GM23338 (cell line): ENCODE results near the gene PLA2R1. TPM values are rescaled to one million over a fixed set of nuclear protein-coding genes. Genes with fewer than 3 reads are reported as not detected.

Source experiments
- ATAC-seq: fragments of 200-7000 bp; cut with Tn5 transposase; 3 replicates; pipeline ENCODE4 v1.9.1; 2020
- DNase-seq: peaks from one replicate; pipeline ENCODE4 v3.0.0-alpha.2; 2015; ENCODE audit warnings: low spot score
- H2AFZ ChIP-seq: fragments of 200-600 bp; sonication (generic); 2 replicates; pipeline ENCODE4 v1.8.0; 2016; ENCODE audit warnings: antibody characterized with exemption, mild to moderate bottlenecking, moderate library complexity
- H3F3A ChIP-seq: fragments of 200-600 bp; sonication (generic); replicated peaks from 2 replicates; pipeline ENCODE4 v1.8.0; 2017; ENCODE audit warnings: antibody characterized with exemption, mixed run types, low read depth
- H3K27ac ChIP-seq: fragments of 200-600 bp; sonication (generic); 2 replicates; pipeline ENCODE4 v1.6.1; 2016; ENCODE audit warnings: low read depth
- H3K27me3 ChIP-seq: fragments of 200-600 bp; sonication (generic); 2 replicates; pipeline ENCODE4 v1.8.0; 2016; ENCODE audit warnings: mild to moderate bottlenecking, mixed run types, moderate library complexity; ENCODE audit not compliant: insufficient read depth
- H3K36me3 ChIP-seq: fragments of 200-600 bp; sonication (generic); 2 replicates; pipeline ENCODE4 v1.8.0; 2016; ENCODE audit warnings: mild to moderate bottlenecking; ENCODE audit not compliant: insufficient read depth
- H3K4me1 ChIP-seq: fragments of 200-600 bp; sonication (generic); 2 replicates; pipeline ENCODE4 v1.8.0; 2016; ENCODE audit warnings: mild to moderate bottlenecking, moderate library complexity; ENCODE audit not compliant: insufficient read depth
- H3K4me2 ChIP-seq: fragments of 200-600 bp; sonication (generic); 2 replicates; pipeline ENCODE4 v1.7.1; 2017; ENCODE audit warnings: mixed run types
- H3K4me3 ChIP-seq: fragments of 200-600 bp; sonication (generic); 2 replicates; pipeline ENCODE4 v1.6.1; 2016; ENCODE audit warnings: mixed run types
- H3K79me2 ChIP-seq: fragments of 200-600 bp; sonication (generic); replicated peaks from 2 replicates; pipeline ENCODE4 v1.8.0; 2017; ENCODE audit warnings: mild to moderate bottlenecking; ENCODE audit not compliant: insufficient read depth
- H3K9me2 ChIP-seq: fragments of 200-600 bp; sonication (generic); 2 replicates; pipeline ENCODE4 v1.8.0; 2017; ENCODE audit not compliant: insufficient read depth
- H4K20me1 ChIP-seq: fragments of 200-600 bp; sonication (generic); replicated peaks from 2 replicates; pipeline ENCODE4 v1.8.0; 2017; ENCODE audit warnings: mild to moderate bottlenecking; ENCODE audit not compliant: insufficient read depth
- H3K27ac Mint-ChIP-seq: 2 replicates; pipeline ENCODE4 v1.8.0; 2020; ENCODE audit warnings: inconsistent platforms, mild to moderate bottlenecking, moderate library complexity, mixed read lengths
- H3K27me3 Mint-ChIP-seq: 3 replicates; pipeline ENCODE4 v1.8.0; 2022; ENCODE audit warnings: low read depth, mild to moderate bottlenecking, moderate library complexity, mixed read lengths, inconsistent platforms; ENCODE audit not compliant: insufficient read depth, poor library complexity
- H3K36me3 Mint-ChIP-seq: 3 replicates; pipeline ENCODE4 v1.8.0; 2021; ENCODE audit warnings: low read depth, mild to moderate bottlenecking, inconsistent platforms, moderate library complexity, mixed read lengths
- H3K4me1 Mint-ChIP-seq: 3 replicates; pipeline ENCODE4 v1.8.0; 2020; ENCODE audit warnings: mild to moderate bottlenecking, inconsistent platforms, mixed read lengths
- H3K4me3 Mint-ChIP-seq: 3 replicates; pipeline ENCODE4 v1.8.0; 2021; ENCODE audit warnings: moderate library complexity, mild to moderate bottlenecking, inconsistent platforms, mixed read lengths
- H3K9me3 Mint-ChIP-seq: 3 replicates; pipeline ENCODE4 v1.8.0; 2020; ENCODE audit warnings: moderate library complexity, mild to moderate bottlenecking, inconsistent platforms, mixed read lengths
- CREB1 ChIP-seq: fragments of 250-450 bp; sonication (Bioruptor Pico); IDR thresholded peaks from 2 replicates; pipeline ENCODE4 v1.5.0; 2020; ENCODE audit warnings: low read depth, mild to moderate bottlenecking, moderate library complexity
- EZH2phosphoT487 ChIP-seq: fragments of 200-600 bp; sonication (generic); IDR thresholded peaks from one replicate; pipeline ENCODE4 v1.8.1; 2018; ENCODE audit warnings: antibody characterized with exemption; ENCODE audit not compliant: unreplicated experiment
- JUNB ChIP-seq: IDR thresholded peaks from one replicate; pipeline ENCODE4 v1.6.1; 2016; ENCODE audit warnings: antibody characterized with exemption; ENCODE audit not compliant: unreplicated experiment
- STAT1 ChIP-seq: IDR thresholded peaks from one replicate; pipeline ENCODE4 v1.6.1; 2016; ENCODE audit warnings: antibody characterized with exemption; ENCODE audit not compliant: unreplicated experiment
- ZNF114 ChIP-seq: fragments of 250-450 bp; sonication (Bioruptor Pico); IDR thresholded peaks from 2 replicates; pipeline ENCODE4 v1.5.0; 2020; ENCODE audit warnings: mild to moderate bottlenecking, moderate library complexity
- polyA plus RNA-seq: library from polyadenylated mRNA; unstranded; fragments of >200 nt; fragmentation: Nextera tagmentation; extraction: Ambion mirVana; gene quantifications from 2 replicates; pipeline ENCODE4 v1.2.1, GENCODE V29; 2016
- total RNA-seq: library from RNA; depleted of rRNA; stranded (reverse); fragments of >200 nt; shearing (Covaris generic); gene quantifications from 2 replicates; pipeline ENCODE4 v1.2.3, GENCODE V29; 2014
- TF ChIP-seq, protein P1 (sequence below): IDR thresholded peaks from 2 replicates; pipeline ENCODE4 v1.6.1; 2016; ENCODE audit warnings: antibody characterized with exemption
- TF ChIP-seq, protein P2 (sequence below), 2 experiments: fragments of 200-600 bp in 1 of 2; sonication (generic) in 1 of 2; conservative IDR thresholded peaks; 2 replicates each; pipeline versions ENCODE4 v1.5.1 to v1.6.1; 2016 to 2017; ENCODE audit warnings: antibody characterized with exemption in 2 of 2, low read depth in 2 of 2, mild to moderate bottlenecking in 2 of 2, moderate library complexity in 1 of 2
- TF ChIP-seq, protein P3 (sequence below): fragments of 250-450 bp; sonication (Bioruptor Pico); IDR thresholded peaks from 2 replicates; pipeline ENCODE4 v1.5.0; 2020; ENCODE audit warnings: mild to moderate bottlenecking, moderate library complexity

PLA2R1 gene
- total and polyA plus RNA-seq, 2 experiments from 2014 or later, result 0.57 to 1.2 TPM

DNA sequence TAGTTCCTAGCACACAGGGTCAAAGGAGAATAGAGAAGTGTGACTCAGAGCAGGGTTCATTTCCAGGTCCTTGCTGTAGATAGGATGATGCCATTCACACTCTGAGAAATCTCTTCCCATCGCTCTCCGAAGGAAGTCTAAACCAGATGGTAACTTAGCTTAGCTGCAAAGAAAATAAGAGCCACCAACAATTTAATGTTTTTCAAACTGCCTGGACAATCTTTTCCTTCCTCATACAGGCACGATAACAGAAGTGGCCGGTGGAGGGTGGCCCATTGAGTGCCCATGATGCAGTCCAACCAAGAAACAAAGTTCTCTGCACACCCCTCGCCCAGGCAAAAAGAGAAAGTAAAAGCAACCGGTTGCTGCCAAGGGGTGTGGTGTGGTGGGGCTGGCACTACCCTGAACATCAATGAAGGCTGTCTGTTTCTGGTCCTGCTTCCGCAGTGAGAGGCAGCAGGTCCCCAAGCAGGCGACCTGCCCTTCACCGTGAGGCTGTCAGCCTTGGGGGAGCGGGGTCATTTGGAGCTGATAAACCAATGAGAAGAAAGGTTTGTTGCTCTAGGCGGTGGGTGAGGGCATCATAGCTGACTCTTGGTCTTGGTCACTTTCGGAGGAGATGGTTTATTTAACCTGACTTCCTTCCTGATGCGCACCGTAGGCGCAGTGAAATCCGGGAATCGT, 158.8 kb downstream of the PLA2R1 start:
- H3K4me3 Mint-ChIP-seq, result peak overlapping the region; percentile 85
- TF ChIP-seq, protein P1, sequence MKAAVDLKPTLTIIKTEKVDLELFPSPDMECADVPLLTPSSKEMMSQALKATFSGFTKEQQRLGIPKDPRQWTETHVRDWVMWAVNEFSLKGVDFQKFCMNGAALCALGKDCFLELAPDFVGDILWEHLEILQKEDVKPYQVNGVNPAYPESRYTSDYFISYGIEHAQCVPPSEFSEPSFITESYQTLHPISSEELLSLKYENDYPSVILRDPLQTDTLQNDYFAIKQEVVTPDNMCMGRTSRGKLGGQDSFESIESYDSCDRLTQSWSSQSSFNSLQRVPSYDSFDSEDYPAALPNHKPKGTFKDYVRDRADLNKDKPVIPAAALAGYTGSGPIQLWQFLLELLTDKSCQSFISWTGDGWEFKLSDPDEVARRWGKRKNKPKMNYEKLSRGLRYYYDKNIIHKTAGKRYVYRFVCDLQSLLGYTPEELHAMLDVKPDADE, result no peak
- TF ChIP-seq JUNB (no peak), STAT1 (no peak), CREB1 (CRISPR knock-in tag) (no peak), ZNF114 (CRISPR knock-in tag) (no peak), EZH2phosphoT487 (no peak)
- TF ChIP-seq, protein P2, sequence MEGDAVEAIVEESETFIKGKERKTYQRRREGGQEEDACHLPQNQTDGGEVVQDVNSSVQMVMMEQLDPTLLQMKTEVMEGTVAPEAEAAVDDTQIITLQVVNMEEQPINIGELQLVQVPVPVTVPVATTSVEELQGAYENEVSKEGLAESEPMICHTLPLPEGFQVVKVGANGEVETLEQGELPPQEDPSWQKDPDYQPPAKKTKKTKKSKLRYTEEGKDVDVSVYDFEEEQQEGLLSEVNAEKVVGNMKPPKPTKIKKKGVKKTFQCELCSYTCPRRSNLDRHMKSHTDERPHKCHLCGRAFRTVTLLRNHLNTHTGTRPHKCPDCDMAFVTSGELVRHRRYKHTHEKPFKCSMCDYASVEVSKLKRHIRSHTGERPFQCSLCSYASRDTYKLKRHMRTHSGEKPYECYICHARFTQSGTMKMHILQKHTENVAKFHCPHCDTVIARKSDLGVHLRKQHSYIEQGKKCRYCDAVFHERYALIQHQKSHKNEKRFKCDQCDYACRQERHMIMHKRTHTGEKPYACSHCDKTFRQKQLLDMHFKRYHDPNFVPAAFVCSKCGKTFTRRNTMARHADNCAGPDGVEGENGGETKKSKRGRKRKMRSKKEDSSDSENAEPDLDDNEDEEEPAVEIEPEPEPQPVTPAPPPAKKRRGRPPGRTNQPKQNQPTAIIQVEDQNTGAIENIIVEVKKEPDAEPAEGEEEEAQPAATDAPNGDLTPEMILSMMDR (conservative IDR thresholded peaks at IDR 0.05; ENCODE audit: low read depth in 2 of 2), result no peak
- TF ChIP-seq, protein P3, sequence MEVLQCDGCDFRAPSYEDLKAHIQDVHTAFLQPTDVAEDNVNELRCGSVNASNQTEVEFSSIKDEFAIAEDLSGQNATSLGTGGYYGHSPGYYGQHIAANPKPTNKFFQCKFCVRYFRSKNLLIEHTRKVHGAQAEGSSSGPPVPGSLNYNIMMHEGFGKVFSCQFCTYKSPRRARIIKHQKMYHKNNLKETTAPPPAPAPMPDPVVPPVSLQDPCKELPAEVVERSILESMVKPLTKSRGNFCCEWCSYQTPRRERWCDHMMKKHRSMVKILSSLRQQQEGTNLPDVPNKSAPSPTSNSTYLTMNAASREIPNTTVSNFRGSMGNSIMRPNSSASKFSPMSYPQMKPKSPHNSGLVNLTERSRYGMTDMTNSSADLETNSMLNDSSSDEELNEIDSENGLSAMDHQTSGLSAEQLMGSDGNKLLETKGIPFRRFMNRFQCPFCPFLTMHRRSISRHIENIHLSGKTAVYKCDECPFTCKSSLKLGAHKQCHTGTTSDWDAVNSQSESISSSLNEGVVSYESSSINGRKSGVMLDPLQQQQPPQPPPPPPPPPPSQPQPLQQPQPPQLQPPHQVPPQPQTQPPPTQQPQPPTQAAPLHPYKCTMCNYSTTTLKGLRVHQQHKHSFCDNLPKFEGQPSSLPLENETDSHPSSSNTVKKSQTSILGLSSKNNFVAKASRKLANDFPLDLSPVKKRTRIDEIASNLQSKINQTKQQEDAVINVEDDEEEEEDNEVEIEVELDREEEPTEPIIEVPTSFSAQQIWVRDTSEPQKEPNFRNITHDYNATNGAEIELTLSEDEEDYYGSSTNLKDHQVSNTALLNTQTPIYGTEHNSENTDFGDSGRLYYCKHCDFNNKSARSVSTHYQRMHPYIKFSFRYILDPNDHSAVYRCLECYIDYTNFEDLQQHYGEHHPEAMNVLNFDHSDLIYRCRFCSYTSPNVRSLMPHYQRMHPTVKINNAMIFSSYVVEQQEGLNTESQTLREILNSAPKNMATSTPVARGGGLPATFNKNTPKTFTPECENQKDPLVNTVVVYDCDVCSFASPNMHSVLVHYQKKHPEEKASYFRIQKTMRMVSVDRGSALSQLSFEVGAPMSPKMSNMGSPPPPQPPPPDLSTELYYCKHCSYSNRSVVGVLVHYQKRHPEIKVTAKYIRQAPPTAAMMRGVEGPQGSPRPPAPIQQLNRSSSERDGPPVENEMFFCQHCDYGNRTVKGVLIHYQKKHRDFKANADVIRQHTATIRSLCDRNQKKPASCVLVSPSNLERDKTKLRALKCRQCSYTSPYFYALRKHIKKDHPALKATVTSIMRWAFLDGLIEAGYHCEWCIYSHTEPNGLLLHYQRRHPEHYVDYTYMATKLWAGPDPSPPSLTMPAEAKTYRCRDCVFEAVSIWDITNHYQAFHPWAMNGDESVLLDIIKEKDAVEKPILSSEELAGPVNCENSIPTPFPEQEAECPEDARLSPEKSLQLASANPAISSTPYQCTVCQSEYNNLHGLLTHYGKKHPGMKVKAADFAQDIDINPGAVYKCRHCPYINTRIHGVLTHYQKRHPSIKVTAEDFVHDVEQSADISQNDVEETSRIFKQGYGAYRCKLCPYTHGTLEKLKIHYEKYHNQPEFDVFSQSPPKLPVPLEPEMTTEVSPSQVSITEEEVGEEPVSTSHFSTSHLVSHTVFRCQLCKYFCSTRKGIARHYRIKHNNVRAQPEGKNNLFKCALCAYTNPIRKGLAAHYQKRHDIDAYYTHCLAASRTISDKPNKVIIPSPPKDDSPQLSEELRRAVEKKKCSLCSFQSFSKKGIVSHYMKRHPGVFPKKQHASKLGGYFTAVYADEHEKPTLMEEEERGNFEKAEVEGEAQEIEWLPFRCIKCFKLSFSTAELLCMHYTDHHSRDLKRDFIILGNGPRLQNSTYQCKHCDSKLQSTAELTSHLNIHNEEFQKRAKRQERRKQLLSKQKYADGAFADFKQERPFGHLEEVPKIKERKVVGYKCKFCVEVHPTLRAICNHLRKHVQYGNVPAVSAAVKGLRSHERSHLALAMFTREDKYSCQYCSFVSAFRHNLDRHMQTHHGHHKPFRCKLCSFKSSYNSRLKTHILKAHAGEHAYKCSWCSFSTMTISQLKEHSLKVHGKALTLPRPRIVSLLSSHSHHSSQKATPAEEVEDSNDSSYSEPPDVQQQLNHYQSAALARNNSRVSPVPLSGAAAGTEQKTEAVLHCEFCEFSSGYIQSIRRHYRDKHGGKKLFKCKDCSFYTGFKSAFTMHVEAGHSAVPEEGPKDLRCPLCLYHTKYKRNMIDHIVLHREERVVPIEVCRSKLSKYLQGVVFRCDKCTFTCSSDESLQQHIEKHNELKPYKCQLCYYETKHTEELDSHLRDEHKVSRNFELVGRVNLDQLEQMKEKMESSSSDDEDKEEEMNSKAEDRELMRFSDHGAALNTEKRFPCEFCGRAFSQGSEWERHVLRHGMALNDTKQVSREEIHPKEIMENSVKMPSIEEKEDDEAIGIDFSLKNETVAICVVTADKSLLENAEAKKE, result no peak
- peaks cover 6% of the 10 kb centered on the region; the same call in 1 of the 2 replicates for H3K4me1 ChIP-seq
- H4K20me1 ChIP-seq, result no peaks in the 10 kb centered on the region
- DNase-seq (no peak), ATAC-seq (peak; percentile 3; the same call in 2 of the 3 replicates)
- H3K4me2 ChIP-seq, result peak overlapping the region; percentile 98
- peak overlapping the region; percentile 90 for H3K4me3 ChIP-seq
- H3K27me3 Mint-ChIP-seq, result peaks cover 22% of the 10 kb centered on the region
- H3K9me3 Mint-ChIP-seq, result no peaks in the 10 kb centered on the region
- H3K4me1 Mint-ChIP-seq, result peaks cover 6% of the 10 kb centered on the region
- H3K79me2 ChIP-seq, result no peaks in the 10 kb centered on the region
- no peaks in the 10 kb centered on the region for H3K36me3 ChIP-seq
- H3K36me3 Mint-ChIP-seq, result no peaks in the 10 kb centered on the region
- no peaks in the 10 kb centered on the region for H3F3A ChIP-seq
- H3K27ac ChIP-seq, result no peak overlapping the region
- H3K27me3 ChIP-seq, result peaks cover 28% of the 10 kb centered on the region
- no peaks in the 10 kb centered on the region for H3K9me2 ChIP-seq
- peak overlapping the region; percentile 99 for H2AFZ ChIP-seq
- no peak overlapping the region for H3K27ac Mint-ChIP-seq
